K562 (cell line): ENCODE measurements around the gene PELI1. TPM values are rescaled to one million over a fixed set of nuclear protein-coding genes. Genes with fewer than 3 reads are reported as not detected.

Experiments used
- CBX1 ChIP-seq: sonication (generic); IDR thresholded peaks from 2 replicates; pipeline ENCODE4 v1.6.1; 2016; ENCODE audit warnings: antibody characterized with exemption, low read depth, mild to moderate bottlenecking
- HNRNPLL ChIP-seq: fragments of 200-400 bp; formaldehyde crosslinking; IDR thresholded peaks from 2 replicates; pipeline ENCODE4 v1.6.1; 2017; ENCODE audit warnings: low read length, low read depth, mild to moderate bottlenecking; ENCODE audit not compliant: poor library complexity, severe bottlenecking
- POLR2AphosphoS5 ChIP-seq: IDR thresholded peaks from 2 replicates; pipeline ENCODE4 v1.6.1; 2011; ENCODE audit warnings: mild to moderate bottlenecking, low read depth, low read length, moderate library complexity; ENCODE audit not compliant: control insufficient read depth, insufficient read depth
- TSHZ1 ChIP-seq: fragments of 250-450 bp; sonication (Bioruptor Pico); IDR thresholded peaks from 2 replicates; pipeline ENCODE4 v1.4.0; 2020; ENCODE audit warnings: mild to moderate bottlenecking, moderate library complexity
- ZBTB9 ChIP-seq: fragments of 450-650 bp; formaldehyde crosslinking; IDR thresholded peaks from 2 replicates; pipeline ENCODE4 v1.4.0; 2020; ENCODE audit warnings: mild to moderate bottlenecking, moderate library complexity
- ZMIZ1 ChIP-seq, 2 experiments: fragments of 150-350 bp in 1 of 2; IDR thresholded peaks; 2 replicates each; pipeline ENCODE4 v1.6.1; 2012 to 2016; ENCODE audit warnings: low read depth in 2 of 2, low read length in 2 of 2, mild to moderate bottlenecking in 1 of 2, moderate library complexity in 1 of 2
- ZZZ3 ChIP-seq: fragments of 450-650 bp; IDR thresholded peaks from 2 replicates; pipeline ENCODE4 v1.6.1; 2016; ENCODE audit warnings: antibody characterized with exemption, mild to moderate bottlenecking, moderate library complexity
- polyA plus RNA-seq, 8 experiments: library from polyadenylated mRNA; depleted of rRNA in 4 of 8; stranded (reverse) in 5 of 8; unstranded in 3 of 8; fragments of >200 nt; fragmentation: Nextera tagmentation in 2 of 8; fragmentation: Illumina TruSeq in 1 of 8; extraction: Ambion mirVana in 2 of 8; extraction: Trizol in 1 of 8; gene quantifications; 2 replicates each; pipeline versions ENCODE4 v1.2.1 to v1.2.3, GENCODE V29; 2011 to 2014; ENCODE audit warnings: inconsistent platforms in 1 of 8, missing spikeins in 1 of 8
- total RNA-seq, 7 experiments: library from RNA; depleted of rRNA in 6 of 7; stranded (reverse); fragments of >200 nt in 6 of 7; fragmentation: Illumina TruSeq in 2 of 7; extraction: Trizol in 2 of 7; gene quantifications; 2 replicates each; pipeline versions ENCODE4 v1.2.1 to v1.2.3, GENCODE V29; 2011 to 2021; ENCODE audit warnings: low replicate concordance in 1 of 7
- TF ChIP-seq, protein P1 (sequence below): fragments of 250-450 bp; sonication (Bioruptor Pico); IDR thresholded peaks from 2 replicates; pipeline ENCODE4 v1.8.0; 2021; ENCODE audit warnings: borderline replicate concordance, mild to moderate bottlenecking, moderate library complexity; ENCODE audit not compliant: poor library complexity, severe bottlenecking

PELI1 gene
- total and polyA plus RNA-seq, 9 of the 15 experiments (the other 6 are each of a cell fraction or from before 2014, with no cell fraction given), result 3.3 to 19.2 (median 12.5) TPM

DNA sequence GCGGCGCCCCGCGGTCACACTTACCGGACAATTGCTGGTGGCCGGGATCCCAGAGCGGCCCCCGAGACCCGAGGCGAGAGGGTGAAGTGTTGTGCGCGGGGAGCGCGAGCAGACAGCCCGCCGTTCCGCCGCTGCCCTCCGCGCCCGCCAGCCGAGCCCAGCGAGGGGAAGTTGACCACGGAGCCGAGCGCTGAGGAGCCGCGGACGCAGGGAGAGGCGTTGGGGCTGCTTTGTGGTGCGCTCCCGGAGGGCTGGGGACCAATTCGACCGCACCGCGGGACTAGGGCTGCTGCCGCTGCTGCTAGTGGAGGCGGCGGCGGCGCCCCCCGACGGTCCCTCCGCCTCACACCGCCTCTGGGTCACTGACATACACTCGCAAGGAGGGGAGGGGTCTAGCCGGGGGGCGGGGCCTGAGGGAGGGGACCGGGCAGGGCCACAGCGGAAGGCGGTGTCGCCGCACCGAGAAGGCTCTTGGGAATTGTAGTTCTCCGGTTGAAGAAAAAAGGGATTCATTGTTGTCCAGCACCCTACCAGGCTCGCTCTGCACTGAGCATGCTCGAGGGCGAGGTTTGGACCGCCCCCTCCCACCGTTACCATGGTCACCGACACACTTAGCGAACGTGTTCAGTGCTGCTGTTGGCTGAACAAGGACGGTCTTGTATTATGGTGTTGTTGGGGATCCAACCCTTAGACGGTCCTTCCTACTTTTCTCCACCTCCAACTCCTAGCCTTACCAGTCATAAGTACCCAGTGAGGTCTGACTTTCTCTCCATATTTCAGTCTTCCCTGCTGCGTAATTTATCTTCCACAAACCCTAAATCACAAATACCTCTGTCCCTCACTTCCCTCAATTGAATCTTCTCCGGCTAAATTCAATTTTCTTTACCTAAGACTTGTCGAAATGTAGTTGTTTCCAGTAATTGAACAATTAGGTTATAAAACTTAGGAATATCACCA, at the start of gene PELI1 (continued):
- TF ChIP-seq ZMIZ1 (IDR thresholded peaks at IDR 0.05; ENCODE audit: low read depth in 2 of 2, low read length in 2 of 2), result no peak
- TF ChIP-seq ZBTB9 (CRISPR knock-in tag), result no peak; the same call in 1 of the 2 replicates
- TF ChIP-seq HNRNPLL, result peak; percentile 36
- TF ChIP-seq, protein P1, sequence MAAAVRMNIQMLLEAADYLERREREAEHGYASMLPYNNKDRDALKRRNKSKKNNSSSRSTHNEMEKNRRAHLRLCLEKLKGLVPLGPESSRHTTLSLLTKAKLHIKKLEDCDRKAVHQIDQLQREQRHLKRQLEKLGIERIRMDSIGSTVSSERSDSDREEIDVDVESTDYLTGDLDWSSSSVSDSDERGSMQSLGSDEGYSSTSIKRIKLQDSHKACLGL (CRISPR knock-in tag), result no peak
- TF ChIP-seq ZZZ3, result no peak
- peak; percentile 77 for TF ChIP-seq POLR2AphosphoS5
- no peak for TF ChIP-seq TSHZ1 (CRISPR knock-in tag)
- TF ChIP-seq CBX1, result peak; percentile 83
- TF ChIP-seq, all 486 proteins: peak for 117
